HG03139 (cell line): Measurements from ENCODE around the gene TRERF1.
"Not testable (repeated sequence)": the region's sequence is repeated elsewhere in the genome, so short reads cannot be mapped to it uniquely, and the experiment has no call there.

Source experiments
- ATAC-seq: cut with Tn5 transposase; IDR thresholded peaks from one replicate; pipeline ENCODE4 v1.9.1; 2021; ENCODE audit not compliant: unreplicated experiment

TRERF1 gene

GRCh38 chr6:42339991-42340401 lies 111.7 kb downstream of the TRERF1 start:
- no peak for ATAC-seq

DNA sequence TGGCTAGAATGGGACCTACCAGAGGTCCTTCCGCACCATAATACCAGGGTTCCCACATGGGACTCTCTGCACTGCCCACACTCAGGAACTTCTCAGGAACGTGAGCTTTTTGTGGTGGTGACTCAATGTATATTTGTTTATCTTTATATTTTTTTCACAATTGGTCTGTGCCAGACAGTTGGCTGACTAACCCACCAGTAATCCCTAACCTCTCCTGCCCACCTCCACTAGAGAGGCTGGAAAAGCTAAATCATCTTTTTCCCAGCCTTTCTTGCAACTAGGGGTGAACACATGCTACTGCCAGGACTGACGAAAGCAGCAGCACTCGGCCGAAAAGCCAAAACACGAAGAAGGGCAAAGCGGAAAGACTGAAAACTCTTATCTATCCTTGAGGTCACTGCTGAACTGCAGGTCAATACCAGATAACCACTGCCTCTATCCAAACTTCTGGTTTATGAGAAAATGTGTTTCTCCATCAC lies 112.9 kb downstream of the TRERF1 start:
- ATAC-seq, result no peak

DNA sequence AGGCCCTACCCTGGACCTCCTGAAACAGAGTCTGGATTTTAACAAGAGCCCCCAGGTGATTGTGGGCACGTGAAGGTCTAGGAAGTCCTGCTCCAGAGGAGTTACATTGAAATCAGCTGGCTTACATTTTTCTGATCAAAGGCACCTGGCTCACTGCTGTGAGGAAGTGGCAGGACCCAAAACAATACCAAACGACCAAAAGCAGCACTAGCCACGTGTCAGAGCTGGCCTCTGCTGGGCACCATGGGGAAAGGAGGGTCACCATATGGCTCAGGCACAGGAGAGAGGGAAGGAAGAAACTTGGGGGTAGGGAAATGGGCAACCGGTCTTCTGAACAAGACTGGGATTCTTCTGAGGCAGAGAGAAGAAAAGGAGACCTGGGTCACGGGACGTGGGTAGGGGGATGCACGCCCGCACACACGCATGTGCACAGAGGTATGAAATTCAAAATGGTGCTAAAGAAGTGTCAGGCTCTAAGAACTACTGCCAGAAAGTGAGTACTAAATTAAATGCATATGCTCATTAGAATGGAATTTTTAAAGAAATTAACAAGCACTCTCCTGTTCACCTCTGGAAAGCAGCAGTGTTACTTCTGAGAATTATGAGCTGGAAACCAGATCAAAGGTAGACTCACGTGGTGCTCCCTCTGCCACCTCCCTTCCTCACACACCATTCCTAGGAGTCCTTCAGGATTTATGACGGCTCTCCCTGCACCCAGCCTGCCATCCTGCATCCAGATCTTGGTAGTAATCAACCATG lies 113.6 kb downstream of the TRERF1 start:
- ATAC-seq, result no peak

DNA sequence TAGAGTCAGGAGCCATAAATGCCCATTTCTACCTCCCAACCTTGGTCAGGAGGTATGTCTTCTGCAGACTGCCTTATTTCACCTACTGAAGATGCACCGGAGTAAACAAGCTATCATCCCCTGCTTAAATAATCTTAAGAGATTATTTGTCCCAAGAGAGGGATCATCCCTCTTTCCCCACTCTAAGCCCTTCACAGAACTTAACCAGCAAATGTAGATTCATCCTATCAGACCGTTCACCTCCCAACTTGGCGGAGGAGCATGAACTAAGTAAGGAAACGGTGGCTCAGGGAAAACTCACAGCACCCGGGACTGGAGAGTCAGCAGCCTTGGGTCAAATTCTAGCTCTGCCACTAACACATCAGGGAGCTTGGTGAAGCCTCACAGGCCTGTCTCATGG lies 115.3 kb downstream of the TRERF1 start:
- ATAC-seq, result no peak

DNA sequence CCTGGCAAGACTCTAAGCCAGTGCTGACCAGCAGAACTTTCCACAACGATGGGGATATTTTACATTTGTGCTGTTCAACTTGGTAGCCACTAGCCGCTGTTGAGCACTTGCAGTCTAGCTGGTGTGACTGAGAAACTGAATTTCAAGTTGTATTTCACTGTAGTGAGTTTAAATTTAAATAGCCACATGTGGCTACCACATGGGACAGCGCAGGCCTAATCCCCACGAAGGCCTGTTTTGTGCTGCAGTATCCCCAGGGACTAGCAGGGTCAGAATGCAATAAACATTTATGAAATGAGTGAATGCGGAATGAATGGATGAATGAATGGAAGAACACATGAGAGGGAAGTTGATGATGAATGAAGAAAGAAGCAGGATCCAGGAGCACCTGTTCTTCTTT lies 115.8 kb downstream of the TRERF1 start:
- no peak for ATAC-seq

- ATAC-seq, result no peak
Observed at GRCh38 chr6:42334870-42335269, 116.9 kb downstream of the TRERF1 start.

- no peak for ATAC-seq
Observed at GRCh38 chr6:42333612-42334011, 118.1 kb downstream of the TRERF1 start.

DNA sequence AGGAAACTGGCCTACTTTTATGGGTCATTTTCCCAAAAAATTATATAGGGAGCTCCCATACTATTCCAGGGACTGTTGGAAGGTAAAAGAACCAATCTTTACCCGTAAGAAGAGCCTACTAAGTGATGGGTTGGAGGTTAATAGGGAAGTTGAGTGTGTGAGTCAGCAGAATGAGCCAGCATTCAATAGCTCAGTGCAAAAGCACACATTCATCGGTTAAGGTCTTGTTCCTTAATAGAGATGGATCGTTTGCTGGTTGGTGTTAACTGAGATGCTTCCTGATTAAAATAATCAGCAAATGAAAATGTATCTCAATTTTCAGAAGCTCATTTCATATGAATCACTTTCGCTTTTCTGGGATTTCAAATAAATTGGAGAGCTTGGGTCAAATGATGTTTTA lies 118.8 kb downstream of the TRERF1 start:
- ATAC-seq, result no peak

DNA sequence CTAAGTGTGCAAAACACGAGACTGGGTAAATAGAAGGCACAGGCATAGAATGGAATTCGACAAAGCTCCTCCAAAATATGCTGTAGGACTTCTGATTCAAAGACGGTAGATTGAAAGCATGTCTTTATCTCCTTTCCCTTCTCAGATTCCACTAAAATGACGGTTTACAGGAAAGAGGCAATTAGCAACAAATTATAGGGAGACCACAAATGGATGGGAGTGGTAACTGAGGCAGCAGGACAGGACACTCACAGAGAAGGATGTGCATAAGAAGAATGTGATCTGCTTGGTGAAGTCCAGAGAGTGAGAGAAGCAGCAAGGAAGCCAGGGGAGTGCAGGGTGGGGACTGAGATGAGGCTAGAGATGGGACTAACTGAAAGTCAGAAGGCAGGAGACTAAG lies 120.7 kb downstream of the TRERF1 start:
- ATAC-seq, result no peak

GRCh38 chr6:42326248-42326647 lies 125.5 kb downstream of the TRERF1 start:
- no peak for ATAC-seq

DNA sequence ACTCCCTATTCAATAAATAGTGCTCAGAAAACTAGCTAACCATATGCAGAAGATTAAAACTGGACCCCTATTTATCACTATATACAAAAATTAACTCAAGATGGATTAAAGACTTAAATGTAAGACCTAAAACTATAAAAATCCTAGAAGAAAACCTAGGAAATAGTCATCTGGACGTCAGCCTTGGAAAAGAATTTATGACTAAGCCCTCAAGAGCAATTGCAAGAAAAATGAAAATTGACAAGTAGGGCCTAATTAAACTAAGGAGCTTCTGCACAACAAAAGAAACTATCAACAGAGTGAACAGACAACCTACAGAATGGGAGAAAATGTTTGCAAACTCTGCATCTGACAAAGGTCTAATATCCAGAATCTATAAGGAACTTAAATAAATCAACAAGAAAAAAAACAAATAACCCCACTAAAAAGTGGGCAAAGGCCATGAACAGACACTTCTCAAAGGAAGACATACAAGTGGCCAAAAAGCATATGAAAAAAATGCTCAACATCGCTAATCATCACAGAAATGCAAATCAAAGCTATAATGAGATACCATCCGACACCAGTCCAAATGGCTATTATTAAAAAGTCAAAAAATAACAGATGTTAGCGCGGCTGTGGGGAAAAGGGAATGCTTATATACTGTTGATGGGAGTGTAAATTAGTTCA lies 126.9 kb downstream of the TRERF1 start:
- ATAC-seq, result not testable (repeated sequence)

DNA sequence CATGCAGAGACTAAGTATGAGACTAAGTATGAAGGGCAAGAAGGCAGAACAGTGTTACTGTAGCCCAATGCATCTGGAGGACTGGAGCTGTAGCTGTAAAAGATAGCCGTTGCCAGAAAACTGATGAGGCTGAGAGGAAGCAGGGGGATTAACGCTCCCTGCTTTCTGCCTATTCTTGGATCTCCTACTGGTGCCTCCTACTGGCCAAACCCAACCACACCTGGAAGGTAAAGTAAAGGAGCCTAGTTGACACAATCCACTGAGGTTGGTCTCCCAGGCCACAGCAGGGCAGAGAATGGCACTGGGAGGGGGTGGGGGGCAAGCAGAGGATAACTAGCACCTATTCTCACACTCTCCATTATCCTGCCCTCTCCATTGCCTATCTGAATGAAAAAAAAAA lies 129.1 kb downstream of the TRERF1 start:
- ATAC-seq, result no peak

DNA sequence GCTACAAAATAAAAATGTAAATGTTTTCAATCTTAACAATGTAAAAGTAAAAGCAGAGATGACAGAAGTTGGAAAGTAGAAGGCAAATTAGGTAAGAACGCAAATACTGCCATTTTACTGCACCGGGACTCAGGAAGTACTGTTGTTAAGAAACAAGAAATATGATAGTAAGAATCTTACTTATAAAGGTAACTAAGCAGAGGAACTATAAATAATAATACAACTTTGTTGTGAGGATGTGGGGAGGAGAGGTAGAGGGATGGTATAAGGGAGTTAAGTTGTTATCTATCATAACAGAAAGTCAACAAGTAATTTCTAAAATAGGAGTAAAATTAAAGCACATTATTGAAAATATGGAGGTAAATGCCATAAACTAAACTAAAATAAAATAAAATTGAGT lies 129.8 kb downstream of the TRERF1 start:
- ATAC-seq, result no peak

DNA sequence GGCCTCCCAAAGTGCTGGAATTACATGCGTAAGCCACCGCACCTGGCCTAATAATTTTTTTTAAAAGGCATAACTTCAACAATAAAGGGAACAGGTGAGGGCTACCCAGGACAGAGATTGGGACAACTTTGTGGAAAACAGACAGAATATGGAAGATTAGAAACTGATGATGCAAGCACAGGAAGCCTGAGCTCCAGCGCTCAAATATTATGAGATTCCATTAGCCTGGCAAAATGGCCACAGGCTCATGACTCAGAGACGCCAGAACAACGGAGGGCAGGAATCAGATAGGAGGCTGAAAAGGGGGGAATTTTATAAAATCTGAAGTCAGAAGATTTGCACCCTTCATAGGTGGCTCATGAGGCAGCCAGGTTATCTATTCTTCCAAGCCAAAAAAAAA lies 131.0 kb downstream of the TRERF1 start:
- no peak for ATAC-seq

- no peak for ATAC-seq
Observed at GRCh38 chr6:42318480-42318879, 133.2 kb downstream of the TRERF1 start.

- no peak for ATAC-seq
Observed at GRCh38 chr6:42316981-42317380, 134.7 kb downstream of the TRERF1 start.

GRCh38 chr6:42315991-42316970 lies 135.4 kb downstream of the TRERF1 start:
- no peak for ATAC-seq

DNA sequence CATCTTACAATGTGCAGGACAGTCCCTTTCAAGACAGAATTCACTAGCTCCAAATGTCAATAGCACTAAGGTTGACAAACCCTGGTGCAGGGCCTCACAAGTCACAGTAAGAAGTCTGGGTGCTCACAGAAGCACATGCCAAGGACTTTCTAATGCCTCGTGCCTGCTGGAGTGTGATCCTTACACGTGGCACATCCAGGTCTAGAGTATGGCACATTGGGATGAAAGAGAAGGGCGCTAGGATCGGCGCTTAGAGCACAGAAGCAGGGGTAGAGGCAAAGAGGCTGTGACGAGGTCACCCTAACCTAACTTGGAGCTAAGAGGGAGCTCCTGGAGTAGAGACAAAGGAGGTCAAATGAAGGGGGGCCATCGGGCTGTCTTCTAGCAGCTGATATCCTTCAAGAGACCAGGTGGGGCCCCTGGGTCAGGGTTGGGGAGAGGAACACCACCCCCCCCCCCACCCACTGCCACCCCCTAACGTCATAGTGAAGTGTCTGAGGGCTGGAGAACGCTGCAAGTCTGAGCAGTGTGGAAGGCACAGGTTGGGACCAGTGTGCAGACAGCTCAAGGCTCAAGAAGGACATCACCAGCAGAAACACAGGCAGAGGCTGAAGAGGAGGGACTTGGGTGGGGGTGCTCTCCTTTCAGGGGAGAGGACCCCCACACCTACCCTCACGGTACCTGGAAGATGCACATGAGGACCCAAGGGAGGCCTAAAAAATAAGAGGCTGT lies 136.3 kb downstream of the TRERF1 start:
- ATAC-seq, result no peak

GRCh38 chr6:42314571-42315258 lies 137.0 kb downstream of the TRERF1 start:
- no peak for ATAC-seq

GRCh38 chr6:42313941-42314570 lies 137.7 kb downstream of the TRERF1 start:
- ATAC-seq, result no peak
